Immature natural killer cell (primary cell): Measurements from ENCODE around the gene PSMA5. TPM values are rescaled to one million over a fixed set of nuclear protein-coding genes. Genes with fewer than 3 reads are reported as not detected.
"Not testable (repeated sequence)": the region's sequence is repeated elsewhere in the genome, so short reads cannot be mapped to it uniquely, and the experiment has no call there.

Experiments
- DNase-seq, 3 donors: peaks; one replicate each; pipeline ENCODE4 v3.0.0; 2022; ENCODE audit warnings: mixed read lengths in 1 of 3
- H3K27ac Mint-ChIP-seq, 6 donors: one replicate each; pipeline ENCODE4 v1.8.0; 2020; ENCODE audit warnings: mixed read lengths in 6 of 6, mild to moderate bottlenecking in 5 of 6, inconsistent platforms in 4 of 6, moderate library complexity in 3 of 6
- H3K27me3 Mint-ChIP-seq, 3 donors: one replicate each; pipeline ENCODE4 v1.8.0; 2020 to 2021; ENCODE audit warnings: low read depth in 3 of 3, mild to moderate bottlenecking in 3 of 3, mixed read lengths in 3 of 3, moderate library complexity in 3 of 3, inconsistent platforms in 1 of 3
- H3K36me3 Mint-ChIP-seq, 3 donors: one replicate each; pipeline ENCODE4 v1.8.0; 2020; ENCODE audit warnings: mixed read lengths in 3 of 3, inconsistent platforms in 2 of 3, mild to moderate bottlenecking in 2 of 3
- H3K4me1 Mint-ChIP-seq, 2 donors: one replicate each; pipeline ENCODE4 v1.8.0; 2020; ENCODE audit warnings: inconsistent platforms in 2 of 2, mild to moderate bottlenecking in 2 of 2, mixed read lengths in 2 of 2, moderate library complexity in 1 of 2
- H3K4me3 Mint-ChIP-seq, 5 donors: one replicate each; pipeline ENCODE4 v1.8.0; 2020; ENCODE audit warnings: mild to moderate bottlenecking in 5 of 5, mixed read lengths in 5 of 5, inconsistent platforms in 3 of 5, moderate library complexity in 3 of 5
- H3K9me3 Mint-ChIP-seq, 6 donors: one replicate each; pipeline ENCODE4 v1.8.0; 2020; ENCODE audit warnings: mild to moderate bottlenecking in 6 of 6, mixed read lengths in 6 of 6, inconsistent platforms in 4 of 6, moderate library complexity in 3 of 6
- polyA plus RNA-seq, 3 donors: library from polyadenylated mRNA; unstranded; fragments of 300-500 nt; fragmentation: Illumina TruSeq; gene quantifications; one replicate each; pipeline ENCODE4 v1.2.3, GENCODE V29; 2021

The PSMA5 gene
- polyA plus RNA-seq, 3 donors from 2014 or later: 115 to 146 (median 123) TPM

GRCh38 chr1:109454497-109455133, 28.4 kb upstream of the PSMA5 start:
- Mint-ChIP-seq H3K9me3 (peaks cover 0 to 9% (median 3%) of the 10 kb centered on the region in 6 donors), H3K27me3 (peaks cover 8 to 28% (median 9%) of the 10 kb centered on the region in 3 donors)

GRCh38 chr1:109447524-109447923, 21.3 kb upstream of the PSMA5 start:
- Mint-ChIP-seq H3K9me3 (peaks cover 0 to 2% (median 0%) of the 10 kb centered on the region in 6 donors), H3K27me3 (peaks cover 9 to 30% (median 12%) of the 10 kb centered on the region in 3 donors), H3K27ac (no peak overlapping the region), H3K36me3 (no peaks in the 10 kb centered on the region), H3K4me1 (no peaks in the 10 kb centered on the region), H3K4me3 (no peak overlapping the region)
- no peak for DNase-seq

More at GRCh38 chr1:109454497-109455133, 28.4 kb upstream of the PSMA5 start:
- no peak overlapping the region for H3K27ac Mint-ChIP-seq
- H3K4me3 Mint-ChIP-seq: no peak overlapping the region
- H3K4me1 Mint-ChIP-seq: no peaks in the 10 kb centered on the region
- DNase-seq: no peak
- H3K36me3 Mint-ChIP-seq: peaks cover 0 to 3% (median 3%) of the 10 kb centered on the region in 3 donors

- not testable (repeated sequence) for H3K9me3 Mint-ChIP-seq, H3K4me1 Mint-ChIP-seq, DNase-seq, H3K27ac Mint-ChIP-seq, H3K4me3 Mint-ChIP-seq, H3K36me3 Mint-ChIP-seq
- H3K27me3 Mint-ChIP-seq: peaks cover 9 to 23% (median 12%) of the 10 kb centered on the region in 3 donors
These were observed 19.9 kb upstream of the PSMA5 start for GRCh38 chr1:109445949-109446695.

- Mint-ChIP-seq H3K4me1 (no peaks in the 10 kb centered on the region), H3K4me3 (no peak overlapping the region), H3K27me3 (peaks cover 4 to 17% (median 6%) of the 10 kb centered on the region in 3 donors), H3K36me3 (no peaks in the 10 kb centered on the region), H3K9me3 (no peaks in the 10 kb centered on the region), H3K27ac (no peak overlapping the region)
- no peak for DNase-seq
These were observed 18.1 kb upstream of the PSMA5 start for GRCh38 chr1:109444346-109444745.

GRCh38 chr1:109443476-109443875, 17.2 kb upstream of the PSMA5 start:
- Mint-ChIP-seq H3K4me1 (no peaks in the 10 kb centered on the region), H3K36me3 (no peaks in the 10 kb centered on the region), H3K27me3 (peaks cover 2 to 15% (median 6%) of the 10 kb centered on the region in 3 donors), H3K4me3 (no peak overlapping the region), H3K27ac (no peak overlapping the region), H3K9me3 (no peaks in the 10 kb centered on the region)
- no peak for DNase-seq

- peaks cover 0 to 7% (median 6%) of the 10 kb centered on the region in 3 donors for H3K27me3 Mint-ChIP-seq
- no peaks in the 10 kb centered on the region for H3K4me1 Mint-ChIP-seq
- H3K36me3 Mint-ChIP-seq: no peaks in the 10 kb centered on the region
- H3K9me3 Mint-ChIP-seq: no peaks in the 10 kb centered on the region
- DNase-seq: no peak
- no peak overlapping the region for H3K27ac Mint-ChIP-seq
- H3K4me3 Mint-ChIP-seq: no peak overlapping the region
These were observed 14.8 kb upstream of the PSMA5 start for GRCh38 chr1:109441069-109441468.

- Mint-ChIP-seq H3K4me3 (no peak overlapping the region), H3K9me3 (peaks cover 0 to 3% (median 0%) of the 10 kb centered on the region in 6 donors), H3K27ac (no peak overlapping the region), H3K36me3 (peaks cover 0 to 5% (median 0%) of the 10 kb centered on the region in 3 donors), H3K4me1 (no peaks in the 10 kb centered on the region), H3K27me3 (no peaks in the 10 kb centered on the region)
- DNase-seq: no peak
These were observed 12.6 kb upstream of the PSMA5 start for GRCh38 chr1:109438798-109439297.

- Mint-ChIP-seq H3K36me3 (peaks cover 0 to 5% (median 0%) of the 10 kb centered on the region in 3 donors), H3K27me3 (peaks cover 0 to 4% (median 0%) of the 10 kb centered on the region in 3 donors), H3K4me1 (no peaks in the 10 kb centered on the region), H3K9me3 (peaks cover 0 to 3% (median 0%) of the 10 kb centered on the region in 6 donors), H3K4me3 (no peak overlapping the region), H3K27ac (no peak overlapping the region)
- DNase-seq: no peak
These were observed 8.2 kb upstream of the PSMA5 start for GRCh38 chr1:109434484-109434883.

- peaks cover 0 to 3% (median 0%) of the 10 kb centered on the region in 6 donors for H3K9me3 Mint-ChIP-seq
- H3K27ac Mint-ChIP-seq: no peak overlapping the region
- no peak for DNase-seq
- no peaks in the 10 kb centered on the region for H3K4me1 Mint-ChIP-seq
- H3K36me3 Mint-ChIP-seq: peaks cover 0 to 5% (median 0%) of the 10 kb centered on the region in 3 donors
- peaks cover 0 to 4% (median 0%) of the 10 kb centered on the region in 3 donors for H3K27me3 Mint-ChIP-seq
- no peak overlapping the region for H3K4me3 Mint-ChIP-seq
These were observed 7.1 kb upstream of the PSMA5 start for GRCh38 chr1:109433322-109433721.

- Mint-ChIP-seq H3K4me1 (peaks cover under 1 to 2% of the 10 kb centered on the region in 2 donors), H3K27ac (no peak overlapping the region), H3K27me3 (peaks cover 0 to 4% (median 0%) of the 10 kb centered on the region in 3 donors), H3K4me3 (no peak overlapping the region), H3K9me3 (peaks cover 0 to 3% (median 0%) of the 10 kb centered on the region in 6 donors), H3K36me3 (peaks cover 0 to 5% (median 0%) of the 10 kb centered on the region in 3 donors)
- DNase-seq: no peak
These were observed 6.1 kb upstream of the PSMA5 start for GRCh38 chr1:109432336-109432735.

GRCh38 chr1:109427171-109427467, 871 bp upstream of the PSMA5 start:
- DNase-seq: peak in 1 of 3 donors; percentile 1
- Mint-ChIP-seq H3K4me1 (peaks cover 36 to 43% of the 10 kb centered on the region in 2 donors), H3K4me3 (peak overlapping the region; percentile 97 to 99 (median 98)), H3K9me3 (no peaks in the 10 kb centered on the region), H3K27ac (peak overlapping the region; percentile 96 to 99 (median 98)), H3K36me3 (peaks cover 0 to 1% (median 0%) of the 10 kb centered on the region in 3 donors), H3K27me3 (peaks cover 4 to 17% (median 4%) of the 10 kb centered on the region in 3 donors)

GRCh38 chr1:109425391-109426280, 612 bp downstream of the PSMA5 start:
- H3K36me3 Mint-ChIP-seq: peaks cover 0 to 4% (median 0%) of the 10 kb centered on the region in 3 donors
- no peaks in the 10 kb centered on the region for H3K9me3 Mint-ChIP-seq
- DNase-seq: peak; percentile 71 to 72 (median 71)
- H3K27me3 Mint-ChIP-seq: peaks cover 4 to 17% (median 4%) of the 10 kb centered on the region in 3 donors
- H3K4me3 Mint-ChIP-seq: peak overlapping the region; percentile 97 to 99 (median 98)
- H3K27ac Mint-ChIP-seq: peak overlapping the region; percentile 96 to 99 (median 98)
- H3K4me1 Mint-ChIP-seq: peaks cover 41 to 50% of the 10 kb centered on the region in 2 donors

- H3K36me3 Mint-ChIP-seq: peaks cover 0 to 8% (median 0%) of the 10 kb centered on the region in 3 donors
- peak overlapping the region; percentile 96 to 99 (median 98) for H3K27ac Mint-ChIP-seq
- H3K4me1 Mint-ChIP-seq: peaks cover 41 to 56% of the 10 kb centered on the region in 2 donors
- DNase-seq: no peak
- H3K4me3 Mint-ChIP-seq: peak overlapping the region in 3 of 5 donors; percentile 43 to 98 (median 54)
- H3K27me3 Mint-ChIP-seq: peaks cover 4 to 17% (median 4%) of the 10 kb centered on the region in 3 donors
- no peaks in the 10 kb centered on the region for H3K9me3 Mint-ChIP-seq
These were observed 2.8 kb downstream of the PSMA5 start for GRCh38 chr1:109423498-109423897.
